RPMI7951 (cell line): ENCODE results near the gene PDE7B. TPM values are rescaled to one million over a fixed set of nuclear protein-coding genes. Genes with fewer than 3 reads are reported as not detected.
A peak's percentile ranks its signal among the peaks of the same experiment; 100 is the strongest.
"Not testable (repeated sequence)": the region's sequence is repeated elsewhere in the genome, so short reads cannot be mapped to it uniquely, and the experiment has no call there.

Experiments
- DNase-seq: peaks from one replicate; pipeline ENCODE4 v3.0.0-alpha.2; 2012; ENCODE audit warnings: low read depth
- total RNA-seq: library from RNA; depleted of rRNA; stranded (reverse); fragments of >200 nt; shearing (Covaris generic); gene quantifications from 2 replicates; pipeline ENCODE4 v1.2.3, GENCODE V29; 2014

Gene PDE7B
- total RNA-seq, 1 experiment from 2014 or later = 4.9 TPM

DNA sequence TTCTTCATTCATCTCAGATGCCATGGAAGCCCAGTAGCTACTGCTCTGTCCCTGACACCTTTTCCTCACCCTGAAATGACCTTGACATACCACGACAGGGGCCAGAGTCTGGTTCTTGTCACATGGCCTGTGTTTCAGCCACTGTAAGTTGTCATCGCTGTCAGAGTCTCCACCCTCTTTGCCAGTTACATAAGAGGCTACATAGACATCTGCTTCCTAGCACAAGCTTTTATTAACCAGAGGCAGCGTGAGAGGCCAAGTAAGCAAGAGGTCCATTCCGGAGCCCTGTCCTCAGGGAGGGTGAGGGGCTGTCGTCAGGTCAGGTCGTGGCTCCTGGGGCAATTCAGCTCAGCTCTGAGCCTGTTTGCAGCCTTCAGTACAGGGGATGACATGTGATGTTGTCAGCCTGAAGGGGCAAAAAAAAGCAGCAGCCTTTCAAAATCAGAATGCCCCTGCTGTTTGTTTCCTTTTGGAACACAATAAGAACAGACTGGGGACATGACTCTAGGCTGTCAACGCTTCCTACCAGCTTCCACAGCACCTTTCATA lies 252.3 kb downstream of the PDE7B start:
- DNase-seq = no peak

GRCh38 chr6:136104556-136104955 lies 253.1 kb downstream of the PDE7B start:
- no peak for DNase-seq

- not testable (repeated sequence) for DNase-seq
Observed at GRCh38 chr6:136105797-136106196, 254.3 kb downstream of the PDE7B start.

DNA sequence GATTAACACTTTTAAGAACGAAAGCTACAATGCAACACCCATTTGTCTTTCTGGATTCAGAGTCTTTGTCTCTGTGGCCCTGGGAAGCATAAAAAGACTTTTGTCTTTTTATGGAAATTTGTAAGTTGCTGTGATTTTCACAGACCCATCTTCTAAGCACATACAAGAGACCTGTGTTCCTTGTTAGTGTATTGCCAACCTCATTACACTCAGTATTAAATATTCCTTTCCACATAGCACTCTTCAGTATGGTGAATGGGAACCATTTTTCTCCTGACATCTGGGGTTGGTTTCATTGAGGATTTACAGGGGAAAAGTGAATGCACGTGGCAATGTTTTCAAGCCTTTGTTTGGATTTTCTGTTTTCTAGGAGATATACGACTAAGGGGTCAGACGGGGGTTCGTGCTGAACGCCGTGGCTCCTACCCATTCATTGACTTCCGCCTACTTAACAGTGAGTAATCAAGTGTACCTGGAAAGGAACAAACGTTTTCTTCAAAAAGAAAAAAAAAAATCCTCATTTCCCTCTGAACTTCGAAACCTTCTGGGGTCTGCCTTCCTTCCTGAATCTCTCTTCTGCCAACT lies 257.0 kb downstream of the PDE7B start:
- DNase-seq = no peak

DNA sequence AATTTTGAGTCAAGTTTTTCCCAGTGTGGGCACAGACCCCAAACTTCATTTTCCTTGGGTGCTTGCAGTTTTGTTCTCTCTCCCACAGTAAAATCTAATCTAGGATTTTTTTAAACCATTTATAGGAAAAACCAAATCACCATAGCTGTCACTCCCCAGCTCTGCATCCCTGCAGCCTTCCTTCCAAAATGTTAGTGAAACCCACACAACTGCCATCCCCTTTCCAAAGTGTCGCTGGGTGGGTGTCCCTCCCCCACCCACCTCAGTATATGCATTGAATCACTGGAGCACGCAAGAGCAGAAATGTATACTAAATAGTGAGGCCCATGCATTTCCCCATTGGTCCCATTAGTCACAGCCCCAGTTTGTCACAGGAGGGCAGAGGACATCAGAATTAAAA lies 260.3 kb downstream of the PDE7B start:
- DNase-seq = no peak

DNA sequence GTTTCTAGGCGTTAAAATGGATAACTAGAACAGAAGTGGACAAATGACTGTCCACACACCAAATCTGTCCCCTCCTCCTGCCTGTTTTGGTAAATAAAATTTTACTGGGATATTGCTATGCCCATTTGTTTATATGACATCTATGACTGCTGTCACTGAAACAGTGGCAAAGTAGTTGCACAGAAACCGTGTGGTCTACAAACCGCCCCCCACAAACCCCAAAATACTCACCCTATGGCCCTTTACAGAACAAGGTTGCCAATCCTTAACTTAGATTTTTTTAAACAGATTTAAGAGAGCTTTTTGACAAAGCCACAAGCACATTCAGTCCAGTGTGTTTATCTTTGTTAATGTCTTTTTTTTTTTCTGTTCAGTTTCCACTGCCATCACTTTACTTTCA lies 260.8 kb downstream of the PDE7B start:
- DNase-seq = no peak

DNA sequence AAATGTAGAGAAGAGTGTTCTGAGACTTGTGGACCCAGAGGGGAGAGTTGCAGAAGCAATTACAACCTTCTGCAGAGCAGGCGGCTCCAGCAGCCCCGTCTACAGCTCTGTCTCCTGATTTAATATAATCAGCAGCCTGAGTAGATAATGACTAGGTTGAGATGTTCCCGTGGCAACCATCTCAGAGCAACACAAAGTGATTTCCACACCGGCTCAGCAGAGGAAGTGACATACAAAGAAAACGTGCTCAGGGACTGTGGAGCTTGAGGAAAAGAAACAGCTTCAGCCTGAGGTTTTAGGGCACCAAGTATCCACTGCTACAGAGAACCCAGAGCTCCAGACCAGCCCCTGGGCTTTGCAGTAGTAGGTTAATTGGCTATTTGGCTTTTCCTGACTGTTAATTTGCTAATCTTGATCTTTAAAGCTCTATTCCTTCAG lies 262.3 kb downstream of the PDE7B start:
- peak; percentile 47 for DNase-seq

DNA sequence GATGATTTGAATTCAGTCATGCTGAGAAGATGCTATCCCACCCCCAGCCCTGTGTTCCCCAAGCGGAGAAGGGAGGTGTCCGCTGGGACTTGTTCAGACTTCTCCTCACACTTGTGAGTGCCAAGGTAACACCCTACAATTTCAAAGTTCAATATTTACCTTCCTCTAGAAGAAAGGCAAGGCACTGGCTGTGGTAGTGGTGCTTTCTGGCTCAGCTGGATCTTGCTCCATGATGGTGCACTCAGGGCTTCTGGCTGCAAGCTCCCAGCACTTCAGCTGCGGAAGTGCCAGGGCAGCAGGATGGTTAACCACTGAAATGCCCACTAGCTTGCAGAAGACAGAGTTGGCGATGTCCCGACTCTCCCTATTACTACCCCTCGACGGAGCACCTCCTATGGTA lies 263.2 kb downstream of the PDE7B start:
- no peak for DNase-seq

DNA sequence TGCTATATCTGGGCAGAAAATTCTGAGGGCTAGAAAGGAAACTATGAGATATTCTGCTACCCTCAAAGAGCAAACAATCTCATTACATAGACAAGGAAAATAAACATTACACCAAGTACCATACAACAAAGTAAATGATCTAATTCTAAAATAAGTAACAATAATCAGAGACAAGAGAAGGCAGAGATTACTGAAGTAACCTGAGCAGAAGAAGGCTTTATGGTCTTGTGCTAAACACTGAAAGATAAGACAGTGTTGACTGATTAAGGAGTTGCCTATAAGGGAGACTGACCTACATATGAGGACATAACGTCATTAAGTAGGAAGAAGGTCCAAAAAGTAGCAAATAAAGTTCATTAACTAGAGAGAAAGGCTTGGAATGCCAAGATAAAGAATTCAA lies 264.4 kb downstream of the PDE7B start:
- DNase-seq = no peak

- DNase-seq = no peak
Observed at GRCh38 chr6:136117081-136117480, 265.6 kb downstream of the PDE7B start.

DNA sequence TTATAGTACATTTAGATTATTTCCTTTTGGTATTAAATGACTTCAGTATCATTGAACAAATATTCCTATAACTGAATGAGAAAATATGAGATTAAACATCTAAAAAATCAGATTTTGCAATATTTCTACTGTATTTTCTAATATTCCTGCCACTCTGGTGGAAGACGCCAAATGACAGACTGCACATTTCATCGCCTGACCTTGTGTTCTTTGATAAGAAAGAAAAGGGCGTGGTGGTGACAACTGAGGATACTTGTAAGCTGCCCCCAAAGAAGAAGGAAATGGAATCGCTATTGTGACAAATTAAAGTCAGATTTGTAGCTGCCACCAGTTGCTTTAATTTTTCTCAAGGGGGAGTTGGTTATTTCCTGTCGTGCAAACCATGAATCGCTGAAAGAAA lies 267.3 kb downstream of the PDE7B start:
- no peak for DNase-seq

DNA sequence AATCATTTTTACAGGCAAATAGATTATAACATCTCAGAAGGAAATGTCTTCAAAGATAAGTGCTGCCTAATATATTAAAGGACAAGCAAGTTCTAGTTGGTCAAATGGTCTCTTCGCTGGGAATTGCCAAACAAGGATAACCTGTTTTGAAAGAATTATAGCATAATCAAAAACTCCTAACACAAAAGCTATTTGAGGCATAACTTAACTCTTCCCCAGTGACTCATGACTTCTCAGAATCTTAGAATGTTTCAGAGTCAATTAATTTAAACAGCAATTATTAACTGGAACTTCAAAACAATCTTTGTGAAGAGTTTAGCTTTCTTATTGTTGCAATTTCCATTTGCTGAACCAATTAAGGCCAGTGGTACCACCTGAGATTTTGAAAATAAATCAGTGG lies 272.0 kb downstream of the PDE7B start:
- DNase-seq = no peak

DNA sequence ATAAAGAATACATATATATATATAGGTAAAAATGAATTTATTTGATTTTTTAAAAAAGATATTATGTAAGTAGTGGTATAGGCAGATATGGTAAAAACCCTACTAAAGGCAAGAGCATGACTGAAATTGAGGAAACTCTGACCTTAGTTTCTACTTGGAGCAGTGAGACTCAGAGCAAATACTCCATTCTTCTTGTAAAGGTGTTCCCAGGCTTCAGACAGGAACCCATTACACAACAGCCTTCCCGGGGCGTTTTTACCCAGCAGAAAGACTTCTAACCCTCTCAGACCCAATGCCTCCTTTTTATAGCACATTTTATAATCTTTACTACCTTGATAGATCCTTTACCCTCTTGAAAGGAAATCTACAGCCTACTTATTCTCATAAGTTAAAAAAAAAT lies 274.1 kb downstream of the PDE7B start:
- no peak for DNase-seq

DNA sequence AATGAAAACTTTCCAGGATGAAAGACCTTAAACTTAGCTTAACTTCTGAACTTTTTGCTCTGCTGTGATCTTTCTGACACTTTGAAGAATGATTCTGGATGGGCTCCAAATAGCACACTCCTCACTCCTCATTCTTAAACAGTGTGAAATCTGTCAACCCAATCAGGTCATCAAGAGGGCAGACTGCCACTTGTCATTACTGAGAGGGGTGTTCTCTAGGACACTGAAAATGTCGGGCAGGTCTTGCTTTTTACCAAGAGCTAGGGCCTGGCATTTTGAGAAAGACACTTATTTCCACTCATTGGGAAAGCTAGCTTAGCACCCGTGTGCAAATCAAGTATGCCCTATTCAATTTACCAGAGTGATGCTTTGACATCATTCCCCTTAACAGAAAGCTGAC lies 276.4 kb downstream of the PDE7B start:
- DNase-seq = no peak

GRCh38 chr6:136129365-136129764 lies 277.9 kb downstream of the PDE7B start:
- DNase-seq = no peak

- DNase-seq = no peak
Observed at GRCh38 chr6:136134268-136134667, 282.8 kb downstream of the PDE7B start.

- no peak for DNase-seq
Observed at GRCh38 chr6:136134751-136135150, 283.2 kb downstream of the PDE7B start.

- DNase-seq = no peak
Observed at GRCh38 chr6:136136274-136136673, 284.8 kb downstream of the PDE7B start.

DNA sequence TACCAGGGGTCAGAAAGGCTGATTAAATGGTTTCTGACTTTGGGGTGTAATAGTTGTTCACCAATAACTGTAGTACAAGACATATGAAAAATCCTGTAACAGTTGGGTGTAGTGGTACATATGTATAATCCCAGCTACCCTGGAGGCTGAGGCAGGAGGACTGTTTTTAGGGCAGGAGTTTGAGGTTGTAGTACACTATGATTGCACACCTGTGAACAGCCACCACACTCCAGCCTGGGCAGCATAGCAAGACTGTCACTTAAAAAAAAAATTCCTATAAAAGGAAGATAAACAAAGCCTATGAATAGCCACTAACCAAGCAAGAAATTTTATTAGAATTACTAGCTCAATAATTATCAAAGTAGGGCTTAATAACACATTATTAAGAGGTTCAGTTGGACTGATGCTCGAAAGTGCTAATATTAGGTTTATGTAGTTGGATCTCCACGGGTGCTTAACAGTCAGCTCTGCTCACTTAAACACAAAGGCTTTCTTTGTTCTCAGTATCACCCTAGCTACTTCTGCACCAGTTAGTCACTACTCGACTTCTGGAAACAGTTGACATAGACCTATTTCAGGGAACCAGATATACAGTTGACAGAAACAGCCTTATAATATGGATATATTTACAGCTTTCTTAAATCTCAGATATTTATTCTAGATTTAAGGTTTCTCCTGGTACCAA lies 285.6 kb downstream of the PDE7B start:
- DNase-seq = peak; percentile 16

DNA sequence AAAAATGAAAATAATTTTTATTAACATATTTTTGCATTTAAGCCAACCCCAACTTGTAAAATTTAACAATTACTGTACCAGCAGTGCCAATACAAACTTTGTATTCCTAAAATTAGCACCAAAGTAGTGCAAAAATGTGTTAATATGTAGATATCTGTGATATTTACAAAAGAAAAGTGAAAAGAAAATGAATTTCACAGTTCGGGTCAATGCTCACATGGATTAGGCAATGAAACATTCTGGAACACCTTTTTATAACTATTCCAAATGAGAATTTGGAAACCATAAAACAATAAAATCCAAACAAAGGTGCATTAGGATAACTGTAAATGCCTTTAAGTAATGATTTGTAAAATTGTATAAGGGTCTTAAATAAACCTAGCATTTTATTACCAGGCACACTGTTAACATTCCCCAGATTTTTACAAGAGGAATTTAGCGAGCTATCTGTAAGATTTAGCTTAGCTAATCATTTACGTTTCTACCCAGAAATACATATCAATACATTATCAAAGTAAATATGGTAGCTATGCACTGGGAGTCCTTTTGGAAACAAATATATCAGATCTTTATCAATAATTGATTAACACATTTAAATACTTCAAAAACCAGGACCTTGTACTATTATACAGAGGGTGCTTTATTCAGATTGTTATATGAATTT lies 286.4 kb downstream of the PDE7B start:
- DNase-seq = no peak

GRCh38 chr6:136139111-136139510 lies 287.6 kb downstream of the PDE7B start:
- not testable (repeated sequence) for DNase-seq

- DNase-seq = no peak
Observed at GRCh38 chr6:136144251-136145023, 292.9 kb downstream of the PDE7B start.
